HK-2 (cell line): Measurements from ENCODE around the gene SRI.
"Not testable (repeated sequence)": the region's sequence is repeated elsewhere in the genome, so short reads cannot be mapped to it uniquely, and the experiment has no call there.

Experiments
- DNase-seq: peaks from one replicate; pipeline ENCODE4 v3.0.0-alpha.2; 2018; ENCODE audit not compliant: unreplicated experiment

Gene SRI, protein sequence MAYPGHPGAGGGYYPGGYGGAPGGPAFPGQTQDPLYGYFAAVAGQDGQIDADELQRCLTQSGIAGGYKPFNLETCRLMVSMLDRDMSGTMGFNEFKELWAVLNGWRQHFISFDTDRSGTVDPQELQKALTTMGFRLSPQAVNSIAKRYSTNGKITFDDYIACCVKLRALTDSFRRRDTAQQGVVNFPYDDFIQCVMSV

DNA sequence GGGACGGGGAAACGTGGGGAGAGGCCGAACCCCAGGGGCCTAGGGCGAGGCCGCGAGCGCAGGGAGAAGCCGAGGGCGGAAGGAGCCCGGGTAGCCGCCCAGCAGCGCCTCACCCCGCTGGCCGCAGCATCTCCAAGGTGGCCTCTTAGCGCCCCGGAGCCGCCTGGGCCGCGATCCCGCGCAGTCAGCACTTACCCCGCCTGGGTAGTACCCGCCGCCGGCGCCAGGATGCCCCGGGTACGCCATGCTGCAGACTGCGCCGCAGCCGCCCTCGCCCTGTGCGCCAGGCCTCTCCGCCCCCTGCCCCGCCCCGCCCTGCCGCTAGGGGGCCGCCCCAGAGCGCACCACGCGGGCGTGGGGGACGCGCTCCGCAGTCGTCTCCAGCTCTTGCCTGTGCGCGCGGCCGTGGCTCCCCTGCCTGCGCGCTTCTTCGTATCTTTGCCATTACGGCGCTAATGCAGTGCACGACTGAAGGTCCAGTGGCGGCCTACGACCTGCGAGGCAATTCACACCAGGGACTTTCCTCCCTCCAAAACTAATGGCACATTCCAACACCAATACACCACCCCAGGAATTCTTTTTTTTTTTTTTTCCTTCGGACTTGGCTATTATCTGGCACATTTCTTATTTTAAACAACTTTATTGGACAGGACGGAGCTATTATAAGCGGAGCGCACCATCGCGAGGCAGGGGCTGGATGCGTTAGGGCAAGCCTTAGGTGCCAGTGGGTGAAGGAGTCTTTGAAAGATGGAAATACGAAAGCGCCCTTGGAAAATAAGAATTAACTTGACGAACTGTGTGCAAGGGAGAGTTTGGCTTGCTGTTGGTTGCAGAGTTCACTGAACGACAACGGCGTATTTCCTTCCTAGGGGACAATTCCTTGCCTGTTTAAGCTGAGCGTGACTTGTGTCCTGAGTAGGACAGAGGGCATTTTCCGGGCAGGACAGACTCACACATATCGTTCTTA, at the start of gene SRI:
Gene SRI (minus strand): TSS at position 258 of the 967 bp plus-strand sequence. CDS start 12 bp downstream, at position 246.
- DNase-seq: peak; percentile 92

DNA sequence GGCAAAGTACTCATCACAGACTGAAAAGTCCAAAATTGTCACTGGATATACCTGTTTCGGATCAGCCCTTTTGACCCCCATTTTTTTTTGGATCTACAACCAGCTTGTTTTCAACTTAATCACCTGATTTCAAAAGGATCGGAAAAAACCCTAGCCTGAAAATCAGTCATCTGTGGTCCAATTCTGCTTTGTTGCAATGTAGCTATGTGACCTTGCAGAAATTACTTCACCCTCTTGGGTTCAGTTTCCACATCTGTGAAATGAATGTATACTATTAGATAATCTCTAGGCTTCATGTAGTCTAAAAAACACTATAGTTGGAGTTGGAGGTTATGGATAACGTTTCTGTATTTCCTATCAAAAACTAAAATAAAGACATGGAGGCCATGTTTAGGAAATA, 49.7 kb upstream of the SRI start:
- no peak for DNase-seq

- no peak for DNase-seq
These were observed 49.0 kb upstream of the SRI start for GRCh38 chr7:88268858-88269257.

GRCh38 chr7:88268051-88268450, 48.2 kb upstream of the SRI start:
- DNase-seq: no peak

DNA sequence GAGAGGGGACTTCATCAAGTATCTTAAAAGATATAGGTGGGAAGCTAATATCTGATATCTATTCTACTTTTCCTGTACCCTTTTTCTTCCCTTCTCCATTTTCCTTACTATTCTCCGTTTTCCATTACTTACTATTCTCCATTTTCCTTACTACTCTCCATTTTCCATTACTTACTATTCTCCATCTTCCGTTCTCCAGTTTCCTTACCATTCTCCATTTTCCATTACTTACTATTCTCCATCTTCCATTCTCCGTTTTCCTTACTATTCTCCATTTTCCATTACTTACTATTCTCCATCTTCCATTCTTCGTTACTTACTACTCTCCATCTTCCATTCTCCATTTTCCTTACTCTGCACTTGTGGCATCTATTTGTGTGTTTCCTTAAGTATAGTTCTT, 47.6 kb upstream of the SRI start:
- DNase-seq: no peak

DNA sequence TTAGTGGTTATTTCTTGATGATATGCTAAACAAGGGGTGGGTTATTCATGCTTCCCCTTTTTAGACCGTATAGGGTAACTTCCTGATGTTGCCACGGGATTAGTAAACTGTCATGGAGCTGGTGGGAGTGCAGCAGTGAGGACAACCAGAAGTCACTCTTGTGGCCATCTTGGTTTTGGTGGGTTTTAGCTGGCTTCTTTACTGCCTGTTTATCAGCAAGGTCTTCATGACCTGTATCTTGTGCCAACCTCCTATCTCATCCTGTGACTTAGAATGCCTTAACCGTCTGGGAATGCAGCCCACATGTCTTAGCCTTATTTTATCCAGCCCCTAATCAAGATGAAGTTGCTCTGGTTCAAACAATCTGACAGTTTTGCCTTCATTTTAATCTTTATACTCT, 45.1 kb upstream of the SRI start:
- DNase-seq: not testable (repeated sequence)

DNA sequence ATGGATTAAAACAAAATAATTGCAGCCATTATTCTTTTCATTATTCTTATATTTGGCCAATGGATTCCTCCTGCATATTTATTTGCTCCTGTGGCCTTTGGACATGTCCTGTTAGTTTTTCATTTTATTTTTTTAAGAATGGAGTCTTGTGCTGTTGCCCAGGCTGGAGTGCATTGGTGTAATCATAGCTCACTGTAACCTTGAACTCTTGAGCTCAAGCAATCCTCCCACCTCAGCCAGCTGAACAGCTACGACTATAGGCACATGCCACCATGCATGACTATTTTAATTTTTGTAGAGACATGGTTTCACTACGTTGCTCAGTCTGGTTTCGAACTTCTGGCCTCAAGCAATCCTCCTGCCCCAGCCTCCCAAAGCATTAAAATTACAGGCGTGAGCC, 42.7 kb upstream of the SRI start:
- no peak for DNase-seq

- no peak for DNase-seq
These were observed 40.9 kb upstream of the SRI start for GRCh38 chr7:88260719-88261118.

DNA sequence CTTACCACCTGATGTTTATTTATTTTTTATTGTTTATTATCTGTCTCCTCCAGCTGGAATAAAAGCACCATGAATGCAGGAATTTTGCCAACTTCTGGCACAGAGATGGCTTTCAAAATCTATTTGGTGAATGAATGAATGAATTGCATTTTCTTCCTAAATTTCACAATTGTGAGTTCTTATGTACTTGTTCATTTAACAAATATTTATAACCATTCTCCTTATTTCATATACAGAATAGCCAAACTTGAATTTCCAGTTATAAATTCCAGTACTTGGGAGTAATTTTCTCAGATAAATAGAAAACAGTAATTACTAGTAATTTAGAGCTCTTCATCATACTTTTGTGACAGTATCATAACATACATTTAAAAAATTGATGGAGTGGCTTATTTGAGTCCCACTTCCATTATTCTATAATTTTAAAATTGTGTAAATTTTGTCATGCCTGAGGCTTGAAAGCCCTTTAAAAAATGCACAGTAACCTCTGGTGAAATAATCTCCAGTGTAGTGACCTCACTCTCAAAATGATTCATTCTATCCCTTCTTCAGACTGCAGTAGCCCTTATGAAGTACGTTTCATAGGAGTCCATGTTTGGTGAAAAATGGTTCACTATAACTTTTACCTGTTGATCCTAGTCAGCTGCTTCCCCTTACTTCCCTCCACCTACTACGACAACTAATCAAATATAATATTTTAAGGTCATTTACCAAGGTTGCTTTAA, 40.0 kb upstream of the SRI start:
- no peak for DNase-seq

DNA sequence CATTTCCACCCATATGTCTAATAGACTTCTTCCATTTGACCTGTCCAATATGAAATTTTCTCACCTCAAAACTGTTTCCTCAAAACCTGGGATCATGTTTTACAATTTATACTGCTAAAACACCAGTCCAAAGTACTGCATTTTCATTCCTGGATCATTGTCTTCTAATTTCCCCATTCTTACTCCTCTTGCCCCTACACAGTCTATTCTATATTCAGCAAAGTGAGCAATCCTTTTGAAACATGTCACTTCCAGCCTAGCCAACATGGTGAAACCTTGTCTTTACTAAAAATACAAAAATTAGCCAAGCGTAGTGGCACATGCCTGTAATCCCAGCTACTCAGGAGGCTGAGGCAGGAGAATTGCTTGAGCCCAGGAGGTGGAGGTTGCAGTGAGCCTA, 38.5 kb upstream of the SRI start:
- not testable (repeated sequence) for DNase-seq

DNA sequence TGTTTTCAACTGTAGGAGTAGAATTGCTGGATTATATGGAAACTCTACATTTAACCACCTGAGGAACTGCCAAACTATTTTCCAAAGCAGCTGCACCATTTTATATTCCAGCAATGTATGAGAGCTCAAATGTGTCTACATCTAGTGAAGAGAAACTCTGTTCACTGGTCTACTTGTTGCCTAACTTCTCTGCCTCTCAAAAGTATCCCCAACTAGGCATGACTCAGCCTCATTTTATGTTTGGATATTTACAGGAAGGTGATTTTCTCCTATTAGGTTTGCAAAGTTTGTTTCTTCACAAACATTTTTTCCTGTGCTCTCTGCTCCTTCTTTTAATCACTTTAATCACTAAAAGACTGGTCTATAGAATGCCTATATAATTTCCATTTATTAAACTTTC, 37.1 kb upstream of the SRI start:
- DNase-seq: no peak

- DNase-seq: peak; percentile 84
These were observed 35.0 kb upstream of the SRI start for GRCh38 chr7:88254721-88255424.

DNA sequence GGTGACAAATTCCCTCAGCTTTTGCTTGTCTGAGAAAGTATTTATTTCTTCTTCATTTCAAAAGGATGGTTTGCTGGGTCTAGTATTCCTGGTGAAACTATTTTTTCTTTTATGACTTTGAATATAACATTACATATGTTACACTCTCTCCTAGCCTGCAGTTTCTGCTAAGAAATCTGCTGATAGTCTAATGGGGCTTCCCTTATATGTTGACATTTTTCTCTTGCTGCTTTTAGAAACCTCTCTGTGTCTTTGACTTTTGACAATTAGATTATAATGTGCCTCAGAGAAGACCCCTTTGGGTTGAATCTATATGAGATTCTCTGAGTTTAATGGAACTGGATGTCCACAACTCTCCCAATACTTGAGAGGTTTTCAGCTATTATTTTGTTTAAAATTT, 33.8 kb upstream of the SRI start:
- DNase-seq: no peak

DNA sequence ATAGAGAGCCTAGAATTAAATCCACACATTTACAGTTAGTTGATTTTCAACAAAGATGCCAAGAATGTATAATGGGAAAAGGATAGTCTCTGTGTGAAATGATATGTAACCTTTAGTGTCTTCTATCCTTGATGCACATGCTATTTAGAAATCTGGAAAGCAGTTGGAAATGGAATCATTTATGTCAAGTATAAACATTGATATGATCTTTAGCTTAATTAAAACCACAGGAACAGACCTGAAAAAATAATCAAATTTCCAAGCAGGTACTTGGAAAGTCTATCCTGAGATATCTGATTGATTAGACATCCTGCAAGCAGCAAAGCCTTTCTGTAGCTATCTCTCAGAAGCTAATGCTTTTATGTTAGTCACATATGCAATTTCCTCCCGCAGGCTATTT, 24.4 kb upstream of the SRI start:
- no peak for DNase-seq

DNA sequence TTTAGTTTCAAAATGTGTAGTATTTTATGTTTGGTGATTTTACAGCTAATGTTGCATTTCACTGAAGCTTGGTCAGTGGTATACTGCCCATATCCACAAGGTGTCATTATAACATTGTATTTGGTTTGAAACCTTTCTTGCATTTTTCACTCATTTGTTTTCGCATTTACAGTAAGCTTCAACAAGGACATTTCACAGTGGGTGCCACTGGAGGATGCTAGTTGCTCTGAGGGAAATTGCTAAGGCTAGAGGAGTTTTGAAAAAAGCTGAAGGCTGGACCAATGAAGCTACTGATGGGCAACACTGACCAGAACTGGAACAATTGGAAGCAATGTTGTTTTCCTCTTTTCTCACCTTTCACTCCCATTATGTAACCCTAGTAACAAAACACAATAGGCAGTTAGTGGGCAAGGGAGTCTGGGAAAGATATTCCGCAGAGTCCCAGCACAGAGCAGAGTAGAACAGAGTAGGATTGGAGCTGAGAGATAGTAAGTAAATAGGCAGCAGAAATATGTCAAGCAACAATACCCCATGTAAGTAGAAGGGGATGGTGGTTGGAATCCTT, 23.6 kb upstream of the SRI start:
- DNase-seq: no peak

GRCh38 chr7:88239852-88240251, 20.0 kb upstream of the SRI start:
- no peak for DNase-seq

DNA sequence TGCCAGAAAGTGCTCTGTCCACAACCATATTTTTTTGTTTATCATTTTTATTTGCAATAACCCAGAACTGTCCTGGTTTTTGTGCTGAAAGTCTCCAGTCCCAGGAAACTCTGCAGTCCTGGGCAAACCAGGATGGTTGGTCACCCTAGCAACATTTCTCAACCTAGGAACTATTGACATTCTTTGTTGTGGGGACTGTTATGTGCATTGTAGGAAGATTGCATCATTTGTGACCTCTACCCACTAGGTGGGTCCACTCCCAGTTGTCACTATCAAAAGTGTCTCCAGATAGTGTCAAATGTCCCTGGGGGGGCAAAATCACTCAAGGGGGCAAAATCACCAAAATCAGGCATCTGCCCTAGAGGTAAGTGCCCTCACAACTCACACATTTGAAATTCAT, 14.0 kb upstream of the SRI start:
- DNase-seq: no peak

DNA sequence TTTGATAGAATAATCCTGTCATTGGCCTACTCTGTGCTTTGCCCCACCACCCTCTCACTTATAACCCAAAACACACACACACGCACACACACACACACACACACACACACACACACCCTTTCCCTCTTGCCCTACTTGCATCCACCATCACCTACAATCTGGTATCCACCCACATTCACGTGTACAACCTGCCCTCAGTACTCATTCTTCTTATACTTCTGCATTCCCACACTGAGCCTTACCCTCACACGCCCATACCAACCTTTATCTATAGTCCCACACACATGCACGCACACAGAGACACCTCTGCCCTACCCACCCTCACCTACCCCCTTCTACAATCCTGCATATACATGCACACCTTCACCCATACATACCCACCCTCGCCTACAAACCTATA, 10.8 kb upstream of the SRI start:
- DNase-seq: no peak

DNA sequence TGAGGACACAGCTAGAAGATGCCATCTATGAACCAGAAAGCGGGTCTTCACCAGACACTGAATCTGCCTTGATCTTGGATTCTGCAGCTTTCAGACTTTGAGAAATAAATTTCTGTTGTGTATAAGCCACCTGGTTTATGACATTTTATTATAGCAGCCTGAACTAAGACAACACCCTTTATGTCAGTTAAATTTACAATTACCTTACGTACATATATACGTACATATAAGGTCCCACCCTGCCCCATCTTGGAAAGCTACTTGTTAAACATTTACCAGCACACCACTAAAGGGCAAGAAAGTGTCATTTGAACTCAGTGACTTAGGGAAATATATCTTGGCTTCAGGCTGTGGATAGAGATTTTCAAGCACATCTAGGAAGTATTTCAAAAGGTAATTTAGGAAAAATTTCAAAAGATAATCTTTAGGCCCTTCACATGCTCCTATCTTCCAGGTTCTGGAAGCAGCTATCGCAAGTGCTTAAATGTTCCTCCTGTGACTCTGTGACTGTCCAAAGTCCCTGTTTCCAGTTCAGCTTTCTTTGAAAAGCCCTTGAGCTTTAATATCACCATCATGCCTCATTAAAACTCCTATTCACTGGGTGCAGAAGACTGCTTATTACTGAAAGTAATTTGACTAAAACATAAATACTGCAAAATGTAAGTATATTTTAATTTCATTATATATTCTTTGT, 9.6 kb upstream of the SRI start:
- no peak for DNase-seq

DNA sequence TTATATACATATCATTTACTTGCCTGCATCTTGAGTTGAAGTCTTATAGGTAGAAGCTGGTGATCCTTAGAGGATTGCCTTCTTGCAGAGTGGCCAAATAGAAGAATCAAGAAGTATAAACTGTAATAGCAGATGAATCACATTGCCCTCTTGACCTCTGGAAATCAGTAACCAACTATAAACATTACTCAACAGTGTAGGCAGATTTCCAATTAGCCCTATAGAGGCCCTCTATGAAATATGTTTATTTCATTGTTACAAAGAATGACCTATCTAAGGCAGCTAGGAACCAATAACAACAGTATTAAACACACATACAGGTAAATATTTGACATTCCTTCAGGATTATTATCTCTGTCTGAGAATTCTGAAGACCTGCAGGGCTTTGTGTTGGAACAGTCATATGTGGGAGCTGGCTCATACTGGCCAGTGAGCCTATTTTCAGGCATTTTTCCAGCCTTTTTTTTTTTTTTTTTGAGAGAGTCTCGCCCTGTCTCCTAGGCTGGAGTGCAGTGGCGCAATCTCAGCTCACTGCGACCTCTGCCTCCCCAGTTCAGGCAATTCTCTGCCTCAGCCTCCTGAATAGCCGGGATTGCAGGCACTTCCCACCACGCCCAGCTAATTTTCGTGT, 7.2 kb upstream of the SRI start:
- peak; percentile 57 for DNase-seq

GRCh38 chr7:88226201-88226600, 6.4 kb upstream of the SRI start:
- no peak for DNase-seq
